ENCODE measurements around the gene SEMA6B.
A peak's percentile ranks its signal among the peaks of the same experiment; 100 is the strongest.

SEMA6B gene

GRCh38 chr19:4582980-4583842, 23.7 kb upstream of the SEMA6B start (continued):
- TF ChIP-seq ZNF341 (tag by site-specific recombination; IDR thresholded peaks at IDR 0.05; ENCODE audit: low read depth) (peak; percentile 68), ZNF157 (tag by site-specific recombination; IDR thresholded peaks at IDR 0.05) (no peak), CTCF (tag by site-specific recombination; IDR thresholded peaks at IDR 0.05) (no peak), ZNF501 (tag by site-specific recombination; IDR thresholded peaks at IDR 0.05) (no peak), ZNF335 (tag by site-specific recombination; conservative IDR thresholded peaks at IDR 0.05) (peak; percentile 69), ZFP69B (tag by site-specific recombination; IDR thresholded peaks at IDR 0.05) (no peak), KLF17 (tag by site-specific recombination; IDR thresholded peaks at IDR 0.05) (no peak), ZNF366 (tag by site-specific recombination; conservative IDR thresholded peaks at IDR 0.05) (0 out of 2 replicates have a peak, but pooled peaks have one; percentile 14), ZNF121 (tag by site-specific recombination; IDR thresholded peaks at IDR 0.05) (peak; percentile 95), PATZ1 (tag by site-specific recombination; IDR thresholded peaks at IDR 0.05) (peak; percentile 43), ZBTB20 (tag by site-specific recombination; IDR thresholded peaks at IDR 0.05) (peak; percentile 58), EGR2 (tag by site-specific recombination; IDR thresholded peaks at IDR 0.05; ENCODE audit: low read depth) (0 out of 2 replicates have a peak, but pooled peaks have one; percentile 4), ZNF211 (tag by site-specific recombination; IDR thresholded peaks at IDR 0.05; ENCODE audit: low read depth) (no peak), KLF1 (tag by site-specific recombination; IDR thresholded peaks at IDR 0.05) (no peak), ZNF510 (tag by site-specific recombination; IDR thresholded peaks at IDR 0.05; ENCODE audit: insufficient replicate concordance) (no peak), ZNF792 (tag by site-specific recombination; IDR thresholded peaks at IDR 0.05) (peak; percentile 92), PRDM6 (tag by site-specific recombination; IDR thresholded peaks at IDR 0.05) (no peak)
- TF ChIP-seq, protein P1, sequence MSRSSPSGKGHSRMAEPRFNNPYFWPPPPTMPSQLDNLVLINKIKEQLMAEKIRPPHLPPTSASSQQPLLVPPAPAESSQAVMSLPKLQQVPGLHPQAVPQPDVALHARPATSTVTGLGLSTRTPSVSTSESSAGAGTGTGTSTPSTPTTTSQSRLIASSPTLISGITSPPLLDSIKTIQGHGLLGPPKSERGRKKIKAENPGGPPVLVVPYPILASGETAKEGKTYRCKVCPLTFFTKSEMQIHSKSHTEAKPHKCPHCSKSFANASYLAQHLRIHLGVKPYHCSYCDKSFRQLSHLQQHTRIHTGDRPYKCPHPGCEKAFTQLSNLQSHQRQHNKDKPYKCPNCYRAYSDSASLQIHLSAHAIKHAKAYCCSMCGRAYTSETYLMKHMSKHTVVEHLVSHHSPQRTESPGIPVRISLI (tag by site-specific recombination; IDR thresholded peaks at IDR 0.05) = no peak

Measured in HEK293 (cell line).